Measurements from ENCODE around the gene RYR2. TPM values are rescaled to one million over a fixed set of nuclear protein-coding genes. Genes with fewer than 3 reads are reported as not detected.

The RYR2 gene
- total and polyA plus RNA-seq, 2 donors (not counting 1 experiment from before 2014, with no cell fraction given): not detected

DNA sequence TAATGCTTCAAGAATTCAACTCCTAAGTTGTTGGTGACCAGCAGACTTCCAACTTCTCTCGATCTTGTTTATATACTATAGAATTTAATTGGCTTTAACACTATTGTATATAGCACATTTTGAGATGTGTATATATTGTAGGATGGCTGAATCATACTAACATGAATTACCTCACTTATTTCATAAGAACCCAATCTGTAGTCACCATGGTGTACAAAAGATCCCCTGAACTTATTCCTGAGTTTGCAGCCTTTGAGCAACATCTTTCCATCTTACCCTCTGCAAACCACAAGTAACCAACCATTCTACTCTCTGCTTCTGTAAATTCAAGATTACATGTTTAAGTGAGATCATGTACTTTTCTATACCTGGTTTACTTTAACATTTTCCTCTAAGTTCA, 836.4 kb downstream of the RYR2 start:
- Histone ChIP-seq H3K36me3 (replicated peaks in 1 of 2; ENCODE audit: control extremely low read depth in 1 of 2, control insufficient read depth in 1 of 2, extremely low read depth in 1 of 2, insufficient read depth in 2 of 2, low read length in 1 of 2) (no peaks in the 10 kb centered on the region), H3K9ac (ENCODE audit: low read length) (no peak overlapping the region), H2AFZ (ENCODE audit: insufficient read depth, low read depth, low read length, poor library complexity, severe bottlenecking) (no peak overlapping the region), H3K4me3 (ENCODE audit: control extremely low read depth in 1 of 5, extremely low read depth in 1 of 5, insufficient read depth in 1 of 5, low read depth in 2 of 5, low read length in 4 of 5) (no peak overlapping the region), H3K27ac (ENCODE audit: low read length in 2 of 2) (no peak overlapping the region), H3K4me2 (replicated peaks; ENCODE audit: low read depth, low read length, poor library complexity, severe bottlenecking) (no peak overlapping the region), H3K9me3 (ENCODE audit: control extremely low read depth in 1 of 3, control insufficient read depth in 2 of 3, insufficient read depth in 1 of 3, low read length in 2 of 3) (no peaks in the 10 kb centered on the region), H3K27me3 (replicated peaks in 1 of 4; ENCODE audit: control extremely low read depth in 1 of 4, control insufficient read depth in 3 of 4, insufficient read depth in 4 of 4, low read length in 3 of 4) (no peaks in the 10 kb centered on the region), H4K20me1 (ENCODE audit: control insufficient read depth, insufficient read depth, low read length, poor library complexity, severe bottlenecking) (no peaks in the 10 kb centered on the region), H3K79me2 (ENCODE audit: control insufficient read depth, insufficient read depth, low read length) (no peaks in the 10 kb centered on the region), H3K4me1 (ENCODE audit: control insufficient read depth in 2 of 2, insufficient read depth in 2 of 2, low read length in 2 of 2) (no peaks in the 10 kb centered on the region)
- no peak for DNase-seq
- no peak overlapping the region for H3K4me3 Mint-ChIP-seq
- no peaks in the 10 kb centered on the region for H3K9me3 Mint-ChIP-seq (ENCODE audit: insufficient read depth)
- ChIA-PET POLR2A (no interaction called here), CTCF (no interaction called here)
- intact Hi-C loops (cut with micrococcal nuclease): no loop called here
- H3K4me1 Mint-ChIP-seq: no peaks in the 10 kb centered on the region
- no peak overlapping the region for H3K27ac Mint-ChIP-seq
- WGBS (ENCODE audit: insufficient coverage): no CpG with 5 or more reads among the region's 1 CpG
- TF ChIP-seq, protein P1, sequence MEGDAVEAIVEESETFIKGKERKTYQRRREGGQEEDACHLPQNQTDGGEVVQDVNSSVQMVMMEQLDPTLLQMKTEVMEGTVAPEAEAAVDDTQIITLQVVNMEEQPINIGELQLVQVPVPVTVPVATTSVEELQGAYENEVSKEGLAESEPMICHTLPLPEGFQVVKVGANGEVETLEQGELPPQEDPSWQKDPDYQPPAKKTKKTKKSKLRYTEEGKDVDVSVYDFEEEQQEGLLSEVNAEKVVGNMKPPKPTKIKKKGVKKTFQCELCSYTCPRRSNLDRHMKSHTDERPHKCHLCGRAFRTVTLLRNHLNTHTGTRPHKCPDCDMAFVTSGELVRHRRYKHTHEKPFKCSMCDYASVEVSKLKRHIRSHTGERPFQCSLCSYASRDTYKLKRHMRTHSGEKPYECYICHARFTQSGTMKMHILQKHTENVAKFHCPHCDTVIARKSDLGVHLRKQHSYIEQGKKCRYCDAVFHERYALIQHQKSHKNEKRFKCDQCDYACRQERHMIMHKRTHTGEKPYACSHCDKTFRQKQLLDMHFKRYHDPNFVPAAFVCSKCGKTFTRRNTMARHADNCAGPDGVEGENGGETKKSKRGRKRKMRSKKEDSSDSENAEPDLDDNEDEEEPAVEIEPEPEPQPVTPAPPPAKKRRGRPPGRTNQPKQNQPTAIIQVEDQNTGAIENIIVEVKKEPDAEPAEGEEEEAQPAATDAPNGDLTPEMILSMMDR (IDR thresholded peaks at IDR 0.05): no peak
- no peak for TF ChIP-seq EZH2 (IDR thresholded peaks at IDR 0.05; ENCODE audit: borderline replicate concordance, insufficient read depth, low read depth, low read length, poor library complexity, severe bottlenecking)
- ATAC-seq (ENCODE audit: low read depth): no peak
- no peaks in the 10 kb centered on the region for H3K27me3 Mint-ChIP-seq

DNA sequence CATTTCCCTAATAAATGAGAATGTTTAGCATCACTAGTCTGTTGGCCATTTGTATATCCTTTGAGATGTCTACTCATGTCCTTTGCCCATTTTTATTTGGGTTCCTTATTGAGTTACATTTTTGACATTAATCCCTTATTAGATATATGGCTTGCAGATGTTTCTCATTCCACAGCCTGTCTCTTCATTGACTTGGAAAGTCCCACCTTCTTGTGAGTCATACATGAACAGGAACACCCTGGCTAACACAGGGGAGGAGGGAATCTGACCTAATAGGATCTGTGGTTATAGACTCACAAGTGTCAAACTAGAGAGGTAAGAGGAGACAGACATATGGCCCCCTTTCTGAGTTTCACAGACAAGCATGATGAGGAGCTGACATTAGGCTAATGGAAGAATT, 837.2 kb downstream of the RYR2 start:
- Mint-ChIP-seq H3K9me3 (ENCODE audit: insufficient read depth) (no peaks in the 10 kb centered on the region), H3K27me3 (no peaks in the 10 kb centered on the region), H3K27ac (no peak overlapping the region), H3K4me3 (no peak overlapping the region), H3K4me1 (no peaks in the 10 kb centered on the region)
- Histone ChIP-seq H3K36me3 (replicated peaks in 1 of 2; ENCODE audit: control extremely low read depth in 1 of 2, control insufficient read depth in 1 of 2, extremely low read depth in 1 of 2, insufficient read depth in 2 of 2, low read length in 1 of 2) (no peaks in the 10 kb centered on the region), H3K9me3 (ENCODE audit: control extremely low read depth in 1 of 3, control insufficient read depth in 2 of 3, insufficient read depth in 1 of 3, low read length in 2 of 3) (no peaks in the 10 kb centered on the region), H3K9ac (ENCODE audit: low read length) (no peak overlapping the region), H3K4me1 (ENCODE audit: control insufficient read depth in 2 of 2, insufficient read depth in 2 of 2, low read length in 2 of 2) (no peaks in the 10 kb centered on the region), H3K27me3 (replicated peaks in 1 of 4; ENCODE audit: control extremely low read depth in 1 of 4, control insufficient read depth in 3 of 4, insufficient read depth in 4 of 4, low read length in 3 of 4) (no peaks in the 10 kb centered on the region), H3K4me3 (ENCODE audit: control extremely low read depth in 1 of 5, extremely low read depth in 1 of 5, insufficient read depth in 1 of 5, low read depth in 2 of 5, low read length in 4 of 5) (no peak overlapping the region), H3K27ac (ENCODE audit: low read length in 2 of 2) (no peak overlapping the region), H3K4me2 (replicated peaks; ENCODE audit: low read depth, low read length, poor library complexity, severe bottlenecking) (no peak overlapping the region), H2AFZ (ENCODE audit: insufficient read depth, low read depth, low read length, poor library complexity, severe bottlenecking) (no peak overlapping the region), H3K79me2 (ENCODE audit: control insufficient read depth, insufficient read depth, low read length) (no peaks in the 10 kb centered on the region), H4K20me1 (ENCODE audit: control insufficient read depth, insufficient read depth, low read length, poor library complexity, severe bottlenecking) (no peaks in the 10 kb centered on the region)
- ChIA-PET CTCF (no interaction called here), POLR2A (no interaction called here)
- ATAC-seq (ENCODE audit: low read depth) (no peak), DNase-seq (no peak)
- no peak for TF ChIP-seq EZH2 (IDR thresholded peaks at IDR 0.05; ENCODE audit: borderline replicate concordance, insufficient read depth, low read depth, low read length, poor library complexity, severe bottlenecking)
- TF ChIP-seq, protein P1 (IDR thresholded peaks at IDR 0.05): no peak
- intact Hi-C loops (cut with micrococcal nuclease): no loop called here

Small RNA genes within 50 kb of the gene (small RNA-seq; reads per million reads assigned to genes)
- gene MIR4428 (ENCODE audit: insufficient read length, low read depth, low replicate concordance): not detected
- gene RF00402 (ENCODE audit: insufficient read length, low read depth, low replicate concordance): not detected

Other genes starting within 250 kb of the RYR2 start
- gene MTR, start 246.9 kb upstream of the RYR2 start, total RNA-seq: 49.1 and 50.4 TPM in 2 replicates
- gene MTR, start 246.9 kb upstream of the RYR2 start, polyA plus RNA-seq: 9.9 and 13.6 TPM in 2 replicates
- gene MT1HL1, start 37.7 kb upstream of the RYR2 start, total RNA-seq: not detected in 2 replicates
- gene MT1HL1, start 37.7 kb upstream of the RYR2 start, polyA plus RNA-seq: not detected in 2 replicates